PFSK-1 (cell line): ENCODE results near the gene LYSMD2.

ENCODE experiments used
- FOXP2 ChIP-seq: optimal IDR thresholded peaks from 2 replicates; pipeline ENCODE3; 2011; ENCODE audit warnings: borderline replicate concordance, control low read depth, inconsistent platforms; ENCODE audit not compliant: insufficient read depth; ENCODE audit errors: extremely low read length, extremely low read depth
- POLR2AphosphoS5 ChIP-seq: IDR thresholded peaks from 2 replicates; pipeline ENCODE4 v1.6.1; 2012; ENCODE audit warnings: low read depth, mild to moderate bottlenecking, control low read depth, low read length, moderate library complexity
- SIN3A ChIP-seq: IDR thresholded peaks from 2 replicates; pipeline ENCODE4 v1.6.1; 2012; ENCODE audit warnings: mild to moderate bottlenecking, low read length, moderate library complexity, borderline replicate concordance; ENCODE audit not compliant: insufficient read depth
- TAF1 ChIP-seq: IDR thresholded peaks from 2 replicates; pipeline ENCODE4 v1.6.1; 2012; ENCODE audit warnings: low read length, control low read depth, borderline replicate concordance; ENCODE audit not compliant: insufficient read depth
- TF ChIP-seq, protein P1 (sequence below), 2 experiments: IDR thresholded peaks; 2 replicates each; pipeline versions ENCODE4 v1.6.1 to v1.8.0; 2011 to 2012; ENCODE audit warnings: low read depth in 2 of 2, low read length in 2 of 2, control low read depth in 1 of 2, inconsistent platforms in 1 of 2, mild to moderate bottlenecking in 1 of 2, moderate library complexity in 1 of 2; ENCODE audit not compliant: insufficient read depth in 1 of 2

DNA sequence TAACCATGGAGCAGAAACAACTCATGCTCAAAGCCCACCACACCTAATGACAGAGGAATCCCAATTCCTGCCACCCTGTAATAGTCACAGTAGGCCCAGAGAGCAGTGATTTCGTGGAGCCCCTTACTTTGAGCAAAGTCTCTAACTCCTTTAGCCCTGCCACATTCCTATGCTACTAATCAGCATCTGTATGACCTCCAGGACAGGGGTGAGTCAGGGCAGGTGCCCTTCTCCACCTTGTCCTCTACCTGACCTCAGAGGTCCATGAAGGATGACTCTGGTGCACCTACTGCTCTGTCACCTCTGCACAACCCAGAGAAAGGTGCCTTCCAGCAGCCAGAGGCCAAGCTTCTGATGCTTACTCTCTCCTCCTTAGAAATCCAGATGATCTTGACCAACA is 62.2 kb downstream of the LYSMD2 start:
- TF ChIP-seq SIN3A, result no peak
- TF ChIP-seq POLR2AphosphoS5, result no peak
- TF ChIP-seq TAF1, result no peak
- TF ChIP-seq, protein P1, sequence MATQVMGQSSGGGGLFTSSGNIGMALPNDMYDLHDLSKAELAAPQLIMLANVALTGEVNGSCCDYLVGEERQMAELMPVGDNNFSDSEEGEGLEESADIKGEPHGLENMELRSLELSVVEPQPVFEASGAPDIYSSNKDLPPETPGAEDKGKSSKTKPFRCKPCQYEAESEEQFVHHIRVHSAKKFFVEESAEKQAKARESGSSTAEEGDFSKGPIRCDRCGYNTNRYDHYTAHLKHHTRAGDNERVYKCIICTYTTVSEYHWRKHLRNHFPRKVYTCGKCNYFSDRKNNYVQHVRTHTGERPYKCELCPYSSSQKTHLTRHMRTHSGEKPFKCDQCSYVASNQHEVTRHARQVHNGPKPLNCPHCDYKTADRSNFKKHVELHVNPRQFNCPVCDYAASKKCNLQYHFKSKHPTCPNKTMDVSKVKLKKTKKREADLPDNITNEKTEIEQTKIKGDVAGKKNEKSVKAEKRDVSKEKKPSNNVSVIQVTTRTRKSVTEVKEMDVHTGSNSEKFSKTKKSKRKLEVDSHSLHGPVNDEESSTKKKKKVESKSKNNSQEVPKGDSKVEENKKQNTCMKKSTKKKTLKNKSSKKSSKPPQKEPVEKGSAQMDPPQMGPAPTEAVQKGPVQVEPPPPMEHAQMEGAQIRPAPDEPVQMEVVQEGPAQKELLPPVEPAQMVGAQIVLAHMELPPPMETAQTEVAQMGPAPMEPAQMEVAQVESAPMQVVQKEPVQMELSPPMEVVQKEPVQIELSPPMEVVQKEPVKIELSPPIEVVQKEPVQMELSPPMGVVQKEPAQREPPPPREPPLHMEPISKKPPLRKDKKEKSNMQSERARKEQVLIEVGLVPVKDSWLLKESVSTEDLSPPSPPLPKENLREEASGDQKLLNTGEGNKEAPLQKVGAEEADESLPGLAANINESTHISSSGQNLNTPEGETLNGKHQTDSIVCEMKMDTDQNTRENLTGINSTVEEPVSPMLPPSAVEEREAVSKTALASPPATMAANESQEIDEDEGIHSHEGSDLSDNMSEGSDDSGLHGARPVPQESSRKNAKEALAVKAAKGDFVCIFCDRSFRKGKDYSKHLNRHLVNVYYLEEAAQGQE (IDR thresholded peaks at IDR 0.05; ENCODE audit: insufficient read depth in 1 of 2, low read depth in 2 of 2, low read length in 2 of 2), result no peak
- no peak for TF ChIP-seq FOXP2
